AG09319 (cell line): ENCODE results near the gene ADAMTSL3.

Experiments used
- DNase-seq: peaks from one replicate; pipeline ENCODE4 v3.0.0-alpha.2; 2010; ENCODE audit warnings: low read depth; ENCODE audit errors: extremely low read depth
- CTCF ChIP-seq: IDR thresholded peaks from 2 replicates; pipeline ENCODE4 v1.5.1; 2011; ENCODE audit warnings: low read depth, mild to moderate bottlenecking, inconsistent platforms, low read length, moderate library complexity

ADAMTSL3 gene

GRCh38 chr15:83656943-83657528 is 3.1 kb downstream of the ADAMTSL3 start:
- DNase-seq = no peak
- TF ChIP-seq CTCF = no peak

GRCh38 chr15:83657549-83657948 is 3.6 kb downstream of the ADAMTSL3 start:
- DNase-seq = no peak
- TF ChIP-seq CTCF = no peak

GRCh38 chr15:83658430-83659416 is 4.8 kb downstream of the ADAMTSL3 start:
- no peak for TF ChIP-seq CTCF
- no peak for DNase-seq

GRCh38 chr15:83659417-83659812 is 5.5 kb downstream of the ADAMTSL3 start:
- DNase-seq = no peak
- no peak for TF ChIP-seq CTCF

GRCh38 chr15:83665480-83665879 is 11.6 kb downstream of the ADAMTSL3 start:
- no peak for TF ChIP-seq CTCF
- no peak for DNase-seq

- no peak for TF ChIP-seq CTCF
Observed at GRCh38 chr15:83670672-83671229, 16.8 kb downstream of the ADAMTSL3 start.

GRCh38 chr15:83671603-83672002 is 17.7 kb downstream of the ADAMTSL3 start:
- no peak for TF ChIP-seq CTCF
- no peak for DNase-seq

More at GRCh38 chr15:83670672-83671229, 16.8 kb downstream of the ADAMTSL3 start:
- DNase-seq = no peak
